Hematopoietic multipotent progenitor cell treated with erythropoietin and hydrocortisone succinate and interleukin-3 and kit ligand, for 4 days (in vitro differentiated cells): Measurements from ENCODE around the gene UPF1.

Source experiments
- DNase-seq: peaks from one replicate; pipeline ENCODE4 v3.0.0-alpha.2; 2015

The UPF1 gene

DNA sequence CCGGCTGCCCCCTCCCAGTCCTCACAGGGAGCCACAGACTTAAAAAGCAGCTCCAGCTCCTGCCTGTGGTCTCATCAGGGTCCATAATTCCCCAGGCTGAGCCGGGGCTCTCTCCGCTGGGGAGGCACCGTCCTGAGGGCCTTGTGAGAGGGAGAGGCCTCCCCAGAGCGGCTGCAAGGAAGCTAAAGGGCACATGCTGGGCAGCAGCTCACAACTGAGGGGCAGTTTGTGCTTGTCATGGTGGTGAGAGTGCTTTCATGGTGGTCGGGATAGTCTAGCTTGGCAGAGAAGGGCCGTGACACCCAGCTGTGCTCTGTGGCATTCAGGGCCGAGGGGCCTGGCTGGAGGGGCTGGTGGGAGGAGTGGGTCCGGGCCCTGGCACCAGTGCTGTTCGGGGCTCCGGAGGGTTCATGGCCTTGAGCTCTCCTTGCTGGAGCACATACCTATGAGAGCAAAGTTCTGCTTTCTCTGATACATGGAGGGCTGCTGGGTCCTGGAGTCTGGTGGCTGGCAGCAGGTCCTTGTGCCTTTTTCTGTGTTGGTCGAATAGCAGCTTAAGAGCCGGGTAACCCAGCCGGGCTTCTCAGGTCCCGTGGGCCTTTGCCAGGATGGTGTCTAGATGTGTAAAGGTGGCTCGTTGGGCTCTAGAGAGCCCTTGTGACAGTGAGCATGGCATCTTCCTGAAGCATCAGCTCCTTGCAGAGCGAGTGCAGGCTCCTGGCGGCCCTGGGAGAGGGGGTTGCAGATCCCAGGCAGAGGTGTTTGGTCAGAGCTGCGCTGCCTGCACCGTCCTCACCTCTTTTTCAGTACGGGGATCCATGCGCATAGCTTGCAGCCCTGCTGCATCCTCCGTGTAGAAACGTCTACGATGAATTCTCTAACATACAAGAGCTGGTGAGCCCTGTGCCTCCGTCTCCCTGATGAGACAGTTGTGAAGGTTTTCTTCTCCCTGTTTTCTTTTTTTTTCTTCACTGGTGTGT is 8.8 kb downstream of the UPF1 start:
- DNase-seq = no peak

DNA sequence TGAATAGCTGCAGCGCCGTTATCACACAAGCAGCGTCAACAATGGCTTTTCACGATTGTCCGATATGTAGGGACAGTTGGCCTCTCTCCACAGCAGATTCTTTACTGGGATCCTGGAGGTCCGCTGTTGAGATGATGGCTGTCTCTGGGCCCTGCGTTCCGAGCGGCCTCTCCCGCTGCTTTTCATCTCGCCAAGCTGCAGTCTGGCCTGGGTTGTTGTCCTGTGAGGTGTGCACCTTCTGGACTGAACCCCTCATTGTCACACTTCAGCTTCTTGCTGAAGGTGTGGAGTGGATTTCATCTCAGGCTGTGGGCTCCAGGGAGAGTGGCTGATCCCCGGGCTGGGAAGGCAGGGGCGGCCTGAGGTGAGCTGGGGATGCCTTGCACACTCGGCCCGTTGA is 9.6 kb downstream of the UPF1 start:
- DNase-seq = no peak

DNA sequence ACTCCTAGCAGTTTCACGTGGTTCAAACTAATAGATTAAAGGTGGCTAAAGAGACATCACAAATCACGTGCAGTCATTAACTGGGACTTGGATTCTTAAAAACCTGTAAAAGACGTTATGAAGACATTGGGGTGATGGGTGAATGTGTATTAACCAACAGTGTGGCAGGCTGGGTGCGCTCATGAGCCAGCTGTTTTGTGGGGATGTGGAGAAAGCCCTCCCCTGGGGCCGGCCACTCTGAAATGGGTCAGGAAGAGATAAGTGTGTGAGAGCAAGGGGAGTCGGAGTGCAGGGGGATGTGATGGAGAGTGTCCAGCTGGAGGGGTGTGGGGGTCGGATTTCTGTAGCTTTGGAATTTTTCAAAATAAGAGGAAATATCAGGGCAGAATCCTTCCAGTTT is 10.4 kb downstream of the UPF1 start:
- DNase-seq = peak; percentile 27

DNA sequence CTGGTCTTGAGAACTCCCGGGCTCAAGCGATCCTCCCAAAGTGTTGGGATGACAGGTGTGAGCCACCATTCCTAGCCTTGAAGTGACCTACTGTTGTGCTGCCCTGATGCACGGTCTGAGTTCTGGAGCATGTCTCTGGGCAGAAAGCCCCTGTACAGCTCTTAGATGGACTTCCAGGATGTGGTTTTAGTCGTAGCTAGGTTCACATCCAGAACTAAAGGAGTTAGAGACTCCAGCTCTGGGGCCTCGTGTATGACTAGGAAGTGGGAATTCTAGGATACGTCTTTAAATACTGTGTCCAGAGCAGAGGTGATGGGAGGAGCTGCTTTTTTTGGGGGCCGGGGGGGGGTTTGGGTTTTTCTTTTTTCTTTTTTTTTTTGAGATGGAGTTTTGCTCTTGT is 12.2 kb downstream of the UPF1 start:
- no peak for DNase-seq

DNA sequence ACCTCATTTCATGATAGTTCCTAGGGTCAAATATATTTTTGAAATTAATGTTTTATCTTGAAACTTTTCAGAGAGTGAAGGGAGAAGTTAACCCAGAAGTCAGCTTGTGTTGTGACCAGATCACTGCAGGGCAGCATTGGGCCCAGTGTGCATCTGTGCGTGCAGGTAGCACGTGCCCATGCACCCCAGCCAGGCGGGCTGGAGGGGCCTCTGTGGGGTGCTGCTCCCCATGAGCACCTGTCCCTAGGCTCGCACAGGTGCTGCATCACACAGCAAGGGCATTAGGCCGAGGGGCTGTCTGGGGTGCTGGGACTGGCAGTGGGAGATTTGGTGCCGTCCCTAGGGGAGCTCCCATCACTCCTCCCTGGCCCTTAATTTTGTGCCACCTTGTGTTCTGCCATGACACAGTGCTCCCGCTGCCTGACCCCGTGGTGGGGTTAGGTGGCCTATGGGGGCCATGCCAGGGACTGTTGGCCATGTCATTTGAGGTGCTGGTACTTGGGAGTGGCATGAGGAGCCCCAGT is 13.1 kb downstream of the UPF1 start:
- DNase-seq = no peak

- no peak for DNase-seq
These were observed 14.2 kb downstream of the UPF1 start for GRCh38 chr19:18845961-18846360.

- peak; percentile 86 for DNase-seq
These were observed 15.2 kb downstream of the UPF1 start for GRCh38 chr19:18846862-18847548.

DNA sequence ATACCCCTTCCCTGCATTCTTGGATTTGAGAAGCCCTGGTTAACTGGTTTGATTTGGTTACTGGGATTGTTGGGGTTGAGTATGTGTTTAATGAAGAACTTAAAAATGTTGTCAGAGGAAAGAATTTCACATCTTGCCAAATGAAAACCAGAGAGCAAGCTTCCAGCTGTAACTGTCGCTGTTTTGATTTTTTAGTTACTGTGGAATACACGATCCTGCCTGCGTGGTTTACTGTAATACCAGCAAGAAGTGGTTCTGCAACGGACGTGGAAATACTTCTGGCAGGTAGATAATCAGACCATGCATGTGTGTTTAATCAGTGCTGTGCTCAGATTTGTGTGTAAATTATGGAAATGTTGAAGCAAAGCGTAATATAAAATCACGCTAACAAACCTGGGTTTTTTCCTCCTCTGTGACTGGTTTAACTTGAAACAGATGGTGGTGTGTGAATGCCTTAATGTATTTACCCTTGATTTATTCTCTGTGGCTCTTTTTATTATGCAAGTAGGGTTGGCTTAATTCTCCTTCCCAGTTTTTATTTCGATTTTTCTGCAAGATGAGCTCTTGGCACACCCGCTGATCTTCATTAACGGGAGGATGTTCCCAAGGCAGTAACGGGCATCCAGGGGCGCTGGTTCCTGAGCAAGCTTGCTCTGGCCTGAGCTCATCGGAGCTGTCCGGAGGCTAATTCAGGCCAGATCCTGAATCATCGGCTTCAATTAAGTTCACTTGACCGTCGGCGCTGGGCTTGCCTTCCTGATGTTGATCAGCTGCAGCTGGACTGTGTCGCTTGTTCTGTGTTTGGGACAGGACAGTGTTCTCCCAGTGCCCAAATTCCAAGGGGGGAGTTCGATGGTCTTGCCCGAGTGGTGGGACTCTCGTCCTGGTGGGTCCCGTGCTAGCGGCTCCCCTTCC is 16.0 kb downstream of the UPF1 start:
- no peak for DNase-seq

GRCh38 chr19:18848878-18849661 is 17.3 kb downstream of the UPF1 start:
- DNase-seq = peak; percentile 53

DNA sequence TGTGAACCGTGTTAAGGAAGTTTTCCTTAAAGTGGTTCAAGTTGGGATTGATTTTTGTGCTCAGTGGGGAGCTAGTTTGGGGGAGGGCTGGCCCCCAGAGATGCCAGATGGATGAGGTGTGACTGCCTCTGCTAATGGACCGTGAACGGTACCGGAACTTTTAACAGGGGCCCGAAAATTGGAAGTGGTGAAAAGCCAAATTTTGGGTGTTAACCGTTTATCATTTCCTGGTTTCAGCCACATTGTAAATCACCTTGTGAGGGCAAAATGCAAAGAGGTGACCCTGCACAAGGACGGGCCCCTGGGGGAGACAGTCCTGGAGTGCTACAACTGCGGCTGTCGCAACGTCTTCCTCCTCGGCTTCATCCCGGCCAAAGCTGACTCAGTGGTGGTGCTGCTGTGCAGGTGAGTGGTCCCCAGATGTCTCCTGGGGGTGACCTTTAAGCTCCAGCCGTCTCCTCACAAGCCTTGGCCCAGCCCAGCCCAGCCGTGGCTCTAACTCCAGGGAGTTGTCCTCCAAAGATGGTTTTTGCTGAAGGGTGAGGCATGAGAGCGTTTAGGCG is 18.2 kb downstream of the UPF1 start:
- DNase-seq = no peak

DNA sequence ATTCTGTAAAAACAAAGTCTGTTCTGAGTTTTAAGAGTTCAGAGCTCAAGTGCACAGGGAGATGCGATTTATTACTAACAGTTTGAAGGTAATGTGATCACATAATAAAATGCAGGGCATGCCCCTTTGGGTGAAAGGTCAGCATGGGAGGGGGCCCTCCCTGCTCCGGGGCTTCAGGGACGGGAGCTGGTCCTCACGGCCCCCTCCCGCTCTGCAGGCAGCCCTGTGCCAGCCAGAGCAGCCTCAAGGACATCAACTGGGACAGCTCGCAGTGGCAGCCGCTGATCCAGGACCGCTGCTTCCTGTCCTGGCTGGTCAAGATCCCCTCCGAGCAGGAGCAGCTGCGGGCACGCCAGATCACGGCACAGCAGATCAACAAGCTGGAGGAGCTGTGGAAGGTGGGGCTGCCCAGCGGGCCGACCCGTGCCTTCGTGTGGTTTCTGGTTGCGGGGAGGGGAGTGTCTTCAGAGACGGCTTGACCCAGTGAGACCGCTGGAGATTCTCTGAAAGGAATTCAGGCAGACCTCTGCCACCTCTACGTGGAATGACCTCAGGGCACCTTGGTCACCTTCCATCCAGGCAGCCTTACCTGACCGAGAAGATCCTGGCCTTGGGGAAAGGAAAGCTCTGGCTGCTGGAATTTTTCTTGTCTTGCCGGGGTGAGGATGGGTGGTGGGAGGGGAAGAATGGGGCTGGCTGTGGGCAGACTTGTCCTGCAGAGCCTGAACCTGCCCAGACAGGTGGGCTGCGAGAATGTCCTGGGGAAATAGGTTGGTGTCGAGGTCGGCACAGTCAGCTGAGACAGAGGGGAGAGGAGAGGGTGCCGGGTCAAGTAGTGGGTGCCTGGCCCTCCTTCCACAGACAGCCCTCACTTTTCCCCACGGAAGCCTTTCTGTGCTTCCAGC is 19.0 kb downstream of the UPF1 start:
- DNase-seq = no peak

DNA sequence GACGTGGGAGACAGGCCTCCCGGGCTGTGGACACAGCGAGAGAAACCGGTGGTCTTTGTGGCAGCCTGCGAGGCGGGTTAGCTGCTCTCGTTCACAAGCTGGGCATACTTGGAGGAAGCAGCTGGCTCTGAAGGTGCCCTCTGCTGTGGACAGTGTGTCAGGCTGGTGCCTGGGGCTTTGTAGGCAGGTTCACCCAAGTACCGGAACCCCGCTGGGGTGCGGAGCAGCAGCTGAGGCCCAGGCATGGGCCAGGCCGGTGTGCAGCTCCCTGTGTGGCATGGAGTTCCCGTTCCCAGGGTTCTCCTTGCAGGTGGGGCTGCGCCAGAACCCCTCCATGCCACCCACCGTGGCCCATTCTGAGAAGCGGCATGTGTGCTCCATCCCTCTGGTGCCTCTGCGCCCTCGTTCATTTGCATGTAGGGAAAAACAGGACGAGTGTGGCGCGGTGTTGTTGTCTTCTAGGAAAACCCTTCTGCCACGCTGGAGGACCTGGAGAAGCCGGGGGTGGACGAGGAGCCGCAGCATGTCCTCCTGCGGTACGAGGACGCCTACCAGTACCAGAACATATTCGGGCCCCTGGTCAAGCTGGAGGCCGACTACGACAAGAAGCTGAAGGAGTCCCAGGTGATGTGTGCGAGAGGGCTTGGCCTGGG is 20.0 kb downstream of the UPF1 start:
- DNase-seq = no peak

DNA sequence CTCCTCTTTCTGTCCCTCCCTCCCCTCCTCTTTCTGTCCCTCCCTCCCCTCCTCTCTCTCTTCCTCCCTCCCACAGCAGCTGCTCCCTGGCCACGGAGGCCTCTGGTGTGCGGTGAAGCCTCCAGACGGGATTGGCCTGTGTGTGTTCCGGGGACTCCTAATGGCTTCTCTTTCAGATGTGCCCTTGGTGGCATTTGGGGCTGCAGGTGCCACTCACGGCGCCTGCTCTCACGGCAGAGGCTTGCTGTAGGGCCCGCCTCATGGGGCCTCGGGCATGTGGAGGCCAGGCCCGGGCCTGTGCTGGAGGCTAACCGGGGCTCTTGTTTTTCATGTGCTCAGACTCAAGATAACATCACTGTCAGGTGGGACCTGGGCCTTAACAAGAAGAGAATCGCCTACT is 20.9 kb downstream of the UPF1 start:
- DNase-seq = no peak

- no peak for DNase-seq
These were observed 22.1 kb downstream of the UPF1 start for GRCh38 chr19:18853755-18854427.

GRCh38 chr19:18854982-18855381 is 23.2 kb downstream of the UPF1 start:
- DNase-seq = no peak

GRCh38 chr19:18855647-18856384 is 24.1 kb downstream of the UPF1 start:
- no peak for DNase-seq

DNA sequence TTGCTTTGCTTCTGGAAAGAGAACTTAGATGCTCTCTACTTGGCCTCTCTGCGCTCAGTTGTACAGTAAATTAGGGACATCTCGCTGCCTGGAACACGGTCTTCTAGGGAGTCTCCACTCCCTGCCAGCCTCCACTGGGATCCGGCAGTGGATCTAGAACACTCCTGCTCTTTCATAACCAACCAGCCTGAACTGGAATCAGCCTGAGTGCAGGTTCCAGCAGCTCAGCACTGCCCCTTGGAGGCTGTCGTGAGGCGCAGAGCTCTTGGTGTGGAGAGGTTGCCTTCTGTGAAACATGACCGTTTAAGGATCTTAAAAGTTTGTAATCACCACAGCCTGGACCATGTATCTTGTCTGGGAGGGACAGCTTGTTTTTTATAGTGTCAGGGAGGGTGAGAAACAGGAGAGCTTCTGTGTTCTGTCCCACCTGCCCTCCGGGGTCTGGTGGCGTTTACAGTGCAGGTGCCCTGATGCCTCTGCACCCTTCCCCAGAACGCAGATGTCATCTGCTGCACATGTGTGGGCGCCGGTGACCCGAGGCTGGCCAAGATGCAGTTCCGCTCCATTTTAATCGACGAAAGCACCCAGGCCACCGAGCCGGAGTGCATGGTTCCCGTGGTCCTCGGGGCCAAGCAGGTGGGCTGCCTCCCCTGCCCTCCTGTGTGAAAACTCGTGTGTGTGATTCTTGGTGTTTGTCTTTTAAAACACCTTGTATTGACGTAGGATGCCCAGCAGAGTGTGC is 24.8 kb downstream of the UPF1 start:
- no peak for DNase-seq

GRCh38 chr19:18857223-18857622 is 25.5 kb downstream of the UPF1 start:
- no peak for DNase-seq
